GM20431 (cell line): ENCODE results near the gene LEAP2.

Experiments
- in situ Hi-C: fragments of 300-500 bp; cut with MseI, MboI; formaldehyde crosslinking; loops from one replicate; pipeline ENCODE4 v1.15.0; 2020; ENCODE audit warnings: low sequenced_read_pairs; ENCODE audit not compliant: unreplicated experiment

LEAP2 gene

DNA sequence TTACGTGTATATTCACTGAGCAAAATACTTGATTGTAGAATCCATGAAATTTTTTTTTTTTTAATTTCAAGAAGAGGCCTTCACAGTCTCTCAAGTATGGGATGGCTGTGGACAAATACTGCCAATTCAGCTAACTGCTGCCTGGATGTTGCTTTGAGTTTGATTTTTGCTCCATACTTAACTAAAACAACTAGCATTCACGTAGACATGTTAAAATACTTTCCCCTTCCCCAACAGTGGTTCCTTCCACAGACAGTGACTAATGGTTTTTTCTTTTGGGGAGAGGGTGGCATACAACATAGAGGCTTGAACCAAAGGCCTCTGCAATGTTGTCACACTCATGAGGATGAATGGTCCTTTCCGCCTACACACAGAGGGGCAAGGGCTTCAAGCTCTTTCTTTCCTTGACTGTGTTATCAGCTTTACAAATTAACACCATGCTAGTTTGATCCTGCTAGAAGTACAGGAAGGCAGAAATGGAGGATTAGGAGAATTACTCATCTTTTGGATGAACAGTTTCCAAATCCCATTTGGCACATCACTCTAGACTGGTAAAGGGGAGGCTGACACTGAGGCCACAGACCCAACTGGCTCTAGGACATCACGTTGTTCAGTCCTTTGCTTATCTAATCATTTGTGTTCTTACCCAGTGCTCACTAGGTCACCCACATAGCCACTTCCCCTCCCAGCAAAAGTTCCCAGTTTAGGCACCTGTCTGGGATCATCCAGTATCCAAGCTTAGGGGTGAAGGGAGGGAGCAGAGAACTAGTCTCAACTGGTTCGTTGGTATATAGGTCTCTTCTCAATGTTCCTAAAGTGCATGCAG lies 1.8 kb upstream of the LEAP2 start:
- in situ Hi-C loops: no loop called here

- in situ Hi-C loops: no loop called here
Observed at GRCh38 chr5:132872788-132873118, 715 bp upstream of the LEAP2 start.

- in situ Hi-C loops: no loop called here
Observed at GRCh38 chr5:132873930-132874271, 433 bp downstream of the LEAP2 start.

DNA sequence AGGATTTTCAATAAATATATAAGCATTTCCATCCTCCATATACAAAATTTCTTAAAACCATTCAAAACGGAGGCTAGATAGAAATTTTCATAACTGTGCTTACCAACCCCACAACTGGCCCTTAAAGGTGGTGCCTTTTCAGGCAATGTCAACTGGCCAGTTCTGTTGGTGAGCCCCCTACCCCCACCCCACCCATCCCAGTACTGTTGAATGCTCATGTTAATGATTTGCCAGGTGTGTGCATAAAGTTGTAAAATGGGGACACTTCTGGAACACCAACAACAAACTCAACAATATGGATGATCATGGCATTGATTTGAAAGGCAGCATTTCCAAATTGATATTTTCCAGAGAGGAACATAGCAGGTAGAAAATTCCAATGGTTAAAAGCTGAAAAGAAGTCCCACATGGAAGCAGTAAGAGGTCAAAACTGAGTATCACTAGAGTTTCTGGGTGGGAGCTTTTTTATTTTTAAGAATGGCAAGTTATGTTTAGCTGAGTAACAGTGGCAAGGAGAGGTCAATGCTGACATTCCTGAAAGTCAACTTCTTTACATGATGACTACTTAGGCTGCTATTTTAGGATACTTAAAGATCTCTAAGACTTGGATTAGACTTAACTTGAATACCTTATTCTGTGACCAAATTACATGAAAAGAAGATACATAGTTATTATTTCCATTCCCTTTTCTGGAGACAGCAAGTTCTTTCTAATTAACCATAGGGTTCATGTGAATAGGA lies 2.7 kb downstream of the LEAP2 start:
- in situ Hi-C loops: no loop called here

- in situ Hi-C loops: no loop called here
Observed at GRCh38 chr5:132877466-132877865, 4.0 kb downstream of the LEAP2 start.

- in situ Hi-C loops: no loop called here
Observed at GRCh38 chr5:132877938-132878337, 4.5 kb downstream of the LEAP2 start.

DNA sequence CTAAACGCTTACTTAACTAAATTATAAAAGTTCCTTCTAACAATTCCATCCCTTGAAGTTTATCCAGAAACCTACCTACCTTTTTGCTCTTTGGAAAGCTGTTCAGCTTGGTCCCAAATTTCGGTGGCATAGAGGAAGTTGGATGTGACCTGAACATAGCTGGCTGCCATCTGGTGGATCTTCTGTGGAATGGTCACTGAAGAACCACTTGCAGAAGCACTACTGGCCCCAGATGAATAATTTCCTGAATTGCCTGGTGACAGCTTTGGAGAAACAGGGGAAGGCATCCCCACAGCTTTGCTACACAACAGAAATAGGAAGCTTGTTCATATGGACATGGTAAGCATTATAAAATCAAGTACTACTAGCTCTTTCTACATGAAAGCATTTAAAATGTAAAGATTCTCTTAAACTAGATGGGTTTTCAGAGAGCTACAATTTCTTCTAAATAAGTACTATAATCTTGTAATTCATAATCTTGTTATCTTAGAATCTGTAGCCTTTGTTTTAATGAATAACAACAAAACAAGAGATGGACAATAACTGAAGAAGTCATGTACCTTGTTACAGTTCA lies 9.9 kb downstream of the LEAP2 start:
- in situ Hi-C loops: no loop called here

- in situ Hi-C loops: no loop called here
Observed at GRCh38 chr5:132884548-132884947, 11.1 kb downstream of the LEAP2 start.

DNA sequence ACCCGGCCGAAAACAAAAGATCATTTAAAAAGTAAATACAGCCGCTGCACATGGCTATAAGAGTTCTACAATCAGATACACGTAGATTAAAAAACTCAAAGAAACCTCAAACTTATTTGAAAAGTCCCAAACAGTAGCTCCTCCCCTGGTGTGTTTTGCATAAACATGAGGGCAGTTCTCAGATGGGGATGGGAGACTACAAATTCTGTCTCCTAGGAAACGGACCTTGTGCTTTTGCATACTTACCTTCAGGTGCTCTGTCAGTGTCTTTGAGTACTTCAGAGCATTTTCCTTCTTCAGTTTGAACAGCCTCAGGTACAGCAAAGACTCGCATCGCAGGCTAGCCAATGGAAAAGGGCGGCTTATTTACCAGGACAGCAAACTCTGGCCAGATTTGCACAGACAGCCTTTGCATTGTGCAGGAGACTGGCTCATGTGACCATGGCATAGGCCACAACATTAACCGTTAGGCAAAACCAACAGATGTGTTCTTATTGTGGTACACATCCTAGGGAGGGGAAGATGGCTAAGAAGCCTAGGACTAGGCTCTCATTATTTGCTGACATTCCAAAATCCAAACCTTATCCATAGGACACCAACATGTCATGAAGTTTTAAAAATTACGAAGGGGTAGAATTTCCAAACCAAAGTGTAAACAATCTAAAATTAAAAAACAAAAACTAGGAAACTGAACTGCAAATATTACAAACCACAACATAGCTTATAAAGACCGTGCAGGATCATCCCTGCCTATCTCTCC lies 12.8 kb downstream of the LEAP2 start:
- in situ Hi-C loops: no loop called here

DNA sequence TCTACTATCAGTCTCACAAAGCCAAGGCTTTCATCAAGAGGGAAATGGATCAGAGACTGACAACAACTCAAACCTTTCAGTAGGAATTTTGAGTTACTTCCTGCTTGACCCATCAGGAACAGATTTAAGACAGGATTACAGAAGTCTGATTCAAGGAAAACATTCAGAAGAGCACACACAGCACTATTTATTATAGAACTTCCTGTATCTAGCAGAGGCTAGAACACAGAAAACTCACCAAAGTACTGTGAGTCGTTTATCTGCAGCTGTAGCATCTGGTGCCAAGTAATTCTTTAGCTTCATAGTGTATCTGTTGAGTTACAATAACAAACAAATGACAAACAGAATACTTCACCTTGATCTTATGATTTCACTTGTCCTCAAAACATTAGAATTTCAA lies 13.8 kb downstream of the LEAP2 start:
- in situ Hi-C loops: no loop called here

DNA sequence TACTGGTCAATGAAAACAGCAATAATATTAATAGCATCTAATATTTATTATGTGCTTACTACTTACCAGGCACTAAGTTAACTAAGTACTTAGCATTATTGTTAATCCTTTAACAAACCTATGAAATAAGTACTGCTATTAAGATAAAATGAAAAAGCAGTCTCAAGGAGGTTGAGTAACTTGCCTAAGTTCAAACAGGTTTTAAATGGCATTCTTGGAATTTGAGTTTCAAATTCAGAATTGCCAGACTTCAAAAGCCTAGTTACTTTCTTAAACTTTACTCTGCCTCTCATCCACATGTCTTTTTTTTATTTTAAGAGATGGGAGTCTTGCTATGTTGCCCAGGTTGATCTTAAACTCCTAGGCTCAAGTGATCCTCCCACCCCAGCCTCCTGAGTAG lies 16.0 kb downstream of the LEAP2 start:
- in situ Hi-C loops: no loop called here

- in situ Hi-C loops: no loop called here
Observed at GRCh38 chr5:132890817-132891216, 17.3 kb downstream of the LEAP2 start.

DNA sequence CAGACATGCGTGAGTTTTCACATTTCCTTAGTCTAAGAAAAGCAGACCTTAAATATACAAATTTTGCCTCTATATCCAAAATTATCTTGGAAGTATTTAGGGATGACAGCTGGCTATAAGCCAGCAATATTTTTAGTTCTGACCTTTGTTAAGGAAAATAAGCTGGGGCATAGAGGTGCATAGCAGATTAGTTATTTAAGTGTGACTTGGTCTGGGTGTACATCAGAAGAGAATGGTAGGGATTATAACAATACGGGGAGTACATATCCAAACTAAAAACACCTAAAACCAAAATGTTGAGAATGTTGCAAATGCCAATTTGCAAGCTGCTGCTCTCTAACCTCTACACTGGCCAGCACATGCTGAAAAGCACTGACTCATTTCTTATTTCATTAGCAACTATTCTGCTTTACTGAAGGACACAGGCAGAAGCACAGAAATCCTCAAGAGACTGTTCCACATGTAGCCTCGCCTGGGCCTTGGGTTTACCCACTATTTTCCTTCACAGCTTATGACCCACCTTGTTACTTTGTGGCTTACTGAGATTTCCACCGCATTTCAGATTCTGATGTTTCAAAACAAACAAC lies 22.3 kb downstream of the LEAP2 start:
- in situ Hi-C loops: no loop called here

- in situ Hi-C loops: no loop called here
Observed at GRCh38 chr5:132896685-132897084, 23.2 kb downstream of the LEAP2 start.

DNA sequence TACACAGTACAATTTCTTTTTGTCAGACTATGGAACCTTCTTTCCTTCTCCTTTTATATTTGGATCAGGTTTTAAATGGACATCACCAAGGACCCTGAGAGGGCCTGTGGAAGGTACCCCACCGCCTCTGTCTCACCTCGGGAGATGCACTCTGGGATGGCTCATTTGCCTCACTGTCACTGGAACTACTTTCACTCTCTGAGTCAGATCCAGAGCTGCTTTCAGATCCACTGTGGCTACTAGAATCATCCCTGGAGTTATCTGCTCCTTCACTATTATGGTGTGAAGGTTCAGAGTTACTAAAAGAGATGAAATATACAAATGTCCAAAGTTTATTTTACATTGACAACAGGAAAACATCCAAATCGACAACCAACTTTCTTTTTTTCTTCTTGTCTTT lies 24.6 kb downstream of the LEAP2 start:
- in situ Hi-C loops: no loop called here

DNA sequence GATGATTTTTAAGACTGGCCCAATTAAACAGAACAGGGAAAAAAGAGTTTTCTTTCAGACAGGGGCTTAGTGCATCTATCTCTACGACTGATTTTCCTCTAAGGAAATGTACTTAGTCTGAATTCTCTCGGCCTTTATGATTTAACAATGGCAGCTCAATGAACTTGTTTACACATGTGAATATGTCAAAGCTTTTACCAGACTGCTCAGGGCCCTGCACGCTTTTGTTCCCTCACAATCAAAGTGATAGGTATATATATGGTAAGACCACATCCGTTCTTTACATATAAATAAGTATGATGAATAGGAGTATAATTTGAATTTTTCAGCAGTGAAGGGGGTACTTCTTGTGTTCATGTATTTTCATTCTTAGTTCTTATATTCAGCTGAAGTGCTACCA lies 27.6 kb downstream of the LEAP2 start:
- in situ Hi-C loops: no loop called here

GRCh38 chr5:132901730-132902129 lies 28.3 kb downstream of the LEAP2 start:
- in situ Hi-C loops: no loop called here

DNA sequence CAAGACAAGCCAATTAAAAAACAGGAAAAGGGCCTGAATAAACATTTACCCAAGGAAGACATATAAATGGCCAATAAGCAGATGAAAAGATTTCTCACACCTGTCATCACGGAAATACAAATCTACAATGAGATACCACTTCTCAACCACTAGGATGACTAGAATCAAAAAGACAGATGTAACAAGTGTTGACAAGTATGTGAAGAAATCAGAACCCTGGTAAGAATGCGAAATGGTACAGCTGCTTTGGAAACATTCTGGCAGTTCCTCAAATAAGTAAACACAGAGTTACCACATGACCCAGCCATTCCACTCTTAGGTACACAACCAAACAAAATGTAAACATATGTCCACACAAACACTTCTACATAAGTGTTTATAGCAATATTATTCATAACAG lies 32.5 kb downstream of the LEAP2 start:
- in situ Hi-C loops: no loop called here

DNA sequence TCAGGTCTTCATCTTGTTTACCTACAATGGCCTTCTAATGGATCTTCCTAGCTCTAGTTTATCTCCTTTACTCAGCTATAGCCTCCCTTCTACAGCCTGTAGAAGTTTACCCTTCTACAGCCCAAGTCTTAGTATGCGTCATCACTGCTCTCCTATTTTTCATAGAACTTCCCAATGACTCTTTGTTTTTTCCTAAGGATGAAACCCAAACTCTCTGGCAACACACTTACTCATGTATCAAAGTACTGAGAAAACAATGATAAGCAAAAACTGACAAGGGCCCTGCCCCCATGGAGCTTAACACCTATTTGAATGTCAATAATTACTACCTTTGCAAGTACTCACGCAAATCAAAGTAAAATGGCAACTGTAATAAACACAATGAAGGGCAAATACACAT lies 33.7 kb downstream of the LEAP2 start:
- in situ Hi-C loops: no loop called here

- in situ Hi-C loops: no loop called here
Observed at GRCh38 chr5:132909702-132910101, 36.2 kb downstream of the LEAP2 start.
